IMR-90 (cell line): ENCODE results near the gene TSPAN1. TPM values are rescaled to one million over a fixed set of nuclear protein-coding genes. Genes with fewer than 3 reads are reported as not detected.

Experiments used
- ATAC-seq: fragments of 200-7000 bp; cut with Tn5 transposase; 2 replicates; pipeline ENCODE4 v1.9.1; 2020; ENCODE audit warnings: low read depth, mild to moderate bottlenecking, moderate library complexity
- BruUV-seq: library from RNA; stranded (reverse); fragments of 400-500 nt; replicated peaks from 2 replicates; lab custom pipeline; 2021; lab: Mats Ljungman, UMichigan
- CTCF ChIA-PET: fragments of 300-600 bp; formaldehyde crosslinking; extraction: SDS; loops from one replicate; lab custom pipeline; 2021; ENCODE audit warnings: antibody characterized with exemption; lab: Yijun Ruan, JAX
- POLR2A ChIA-PET: fragments of 300-600 bp; sonication (Branson Sonifier 250); formaldehyde crosslinking; loops from one replicate; lab custom pipeline; 2022; ENCODE audit warnings: antibody characterized with exemption; ENCODE audit not compliant: unreplicated experiment; lab: Charles Lee
- DNase-seq: peaks from one replicate; pipeline ENCODE4 v3.0.0; 2013
- H2AFZ ChIP-seq: replicated peaks from 2 replicates; pipeline ENCODE3; 2013; ENCODE audit warnings: low read length, mild to moderate bottlenecking; ENCODE audit not compliant: poor library complexity
- H2AK5ac ChIP-seq: 2 replicates; pipeline ENCODE4 v1.6.1; 2013; ENCODE audit warnings: low read depth, low read length, inconsistent platforms
- H2AK9ac ChIP-seq: replicated peaks from 2 replicates; pipeline ENCODE3; 2013; ENCODE audit warnings: mild to moderate bottlenecking, low read depth, low read length, moderate library complexity; ENCODE audit not compliant: poor library complexity
- H2BK120ac ChIP-seq: 2 replicates; pipeline ENCODE4 v1.6.1; 2013; ENCODE audit warnings: low read depth, low read length, inconsistent platforms
- H2BK15ac ChIP-seq: 3 replicates; pipeline ENCODE4 v1.6.1; 2013; ENCODE audit warnings: low read depth, low read length, inconsistent platforms
- H2BK20ac ChIP-seq: 2 replicates; pipeline ENCODE4 v1.6.1; 2013; ENCODE audit warnings: low read depth, mild to moderate bottlenecking, inconsistent platforms, low read length, moderate library complexity
- H2BK5ac ChIP-seq: 2 replicates; pipeline ENCODE4 v1.6.1; 2013; ENCODE audit warnings: mild to moderate bottlenecking, low read depth, low read length, inconsistent platforms; ENCODE audit not compliant: poor library complexity, severe bottlenecking
- H3K14ac ChIP-seq: replicated peaks from 2 replicates; pipeline ENCODE4 v1.6.1; 2013; ENCODE audit warnings: low read depth, low read length, inconsistent platforms
- H3K18ac ChIP-seq: 2 replicates; pipeline ENCODE4 v1.6.1; 2013; ENCODE audit warnings: low read depth, low read length, control low read depth
- H3K23ac ChIP-seq: 2 replicates; pipeline ENCODE4 v1.6.1; 2013; ENCODE audit warnings: low read depth, low read length, inconsistent platforms
- H3K27ac ChIP-seq: 2 replicates; pipeline ENCODE4 v1.5.1; 2013; ENCODE audit warnings: mild to moderate bottlenecking, control low read depth, low read length; ENCODE audit not compliant: insufficient read depth
- H3K27me3 ChIP-seq: 2 replicates; pipeline ENCODE4 v1.6.1; 2013; ENCODE audit warnings: low read length; ENCODE audit not compliant: control insufficient read depth, insufficient read depth
- H3K36me3 ChIP-seq: 2 replicates; pipeline ENCODE4 v1.6.1; 2013; ENCODE audit warnings: low read length, mixed read lengths; ENCODE audit not compliant: control insufficient read depth, insufficient read depth
- H3K4ac ChIP-seq: 2 replicates; pipeline ENCODE4 v1.6.1; 2013; ENCODE audit warnings: low read depth, low read length, inconsistent platforms
- H3K4me1 ChIP-seq: 2 replicates; pipeline ENCODE4 v1.6.1; 2013; ENCODE audit warnings: low read length, mixed read lengths; ENCODE audit not compliant: control insufficient read depth, insufficient read depth
- H3K4me2 ChIP-seq: 2 replicates; pipeline ENCODE4 v1.6.1; 2013; ENCODE audit warnings: low read depth, mild to moderate bottlenecking, control low read depth, low read length, moderate library complexity
- H3K4me3 ChIP-seq: 2 replicates; pipeline ENCODE4 v1.5.1; 2013; ENCODE audit warnings: low read depth, mild to moderate bottlenecking, control low read depth, low read length, moderate library complexity; ENCODE audit not compliant: insufficient read depth
- H3K56ac ChIP-seq: 2 replicates; pipeline ENCODE4 v1.6.1; 2013; ENCODE audit warnings: low read length, inconsistent platforms; ENCODE audit not compliant: insufficient read depth; ENCODE audit errors: extremely low read depth
- H3K79me1 ChIP-seq, 2 experiments: 2 replicates each; pipeline ENCODE4 v1.6.1; 2013; ENCODE audit warnings: low read length in 2 of 2, inconsistent platforms in 1 of 2, low read depth in 1 of 2
- H3K9ac ChIP-seq: 2 replicates; pipeline ENCODE4 v1.6.1; 2013; ENCODE audit warnings: low read depth, low read length, control low read depth
- H3K9me1 ChIP-seq: 2 replicates; pipeline ENCODE4 v1.6.1; 2013; ENCODE audit warnings: low read length, inconsistent platforms; ENCODE audit not compliant: insufficient read depth
- H3K9me3 ChIP-seq: 2 replicates; pipeline ENCODE4 v1.6.1; 2013; ENCODE audit warnings: low read length; ENCODE audit not compliant: control insufficient read depth, insufficient read depth
- H4K20me1 ChIP-seq: 2 replicates; pipeline ENCODE4 v1.6.1; 2013; ENCODE audit warnings: low read length, inconsistent platforms; ENCODE audit not compliant: insufficient read depth
- H4K5ac ChIP-seq: 2 replicates; pipeline ENCODE4 v1.6.1; 2013; ENCODE audit warnings: mild to moderate bottlenecking, low read depth, low read length, control low read depth
- H4K8ac ChIP-seq, 2 experiments: 2 replicates each; pipeline ENCODE4 v1.6.1; 2013; ENCODE audit warnings: low read depth in 2 of 2, low read length in 2 of 2, control low read depth in 1 of 2, inconsistent platforms in 1 of 2
- H4K91ac ChIP-seq: 2 replicates; pipeline ENCODE4 v1.6.1; 2013; ENCODE audit warnings: low read depth, low read length, inconsistent platforms; ENCODE audit not compliant: insufficient read depth
- BHLHE40 ChIP-seq: fragments of 150-350 bp; IDR thresholded peaks from 2 replicates; pipeline ENCODE4 v1.6.1; 2016; ENCODE audit warnings: mild to moderate bottlenecking, low read depth, low read length
- CEBPB ChIP-seq: IDR thresholded peaks from 2 replicates; pipeline ENCODE4 v1.6.1; 2012; ENCODE audit warnings: low read depth, low read length, improper control_type of control experiment
- CHD1 ChIP-seq: IDR thresholded peaks from 2 replicates; pipeline ENCODE4 v1.6.1; 2012; ENCODE audit warnings: low read depth, low read length, improper control_type of control experiment
- FOS ChIP-seq: fragments of 150-350 bp; IDR thresholded peaks from 2 replicates; pipeline ENCODE4 v1.6.1; 2016; ENCODE audit warnings: low read depth, low read length
- MAFK ChIP-seq: IDR thresholded peaks from 2 replicates; pipeline ENCODE4 v1.6.1; 2012; ENCODE audit warnings: low read depth, low read length, improper control_type of control experiment
- MAZ ChIP-seq: IDR thresholded peaks from 2 replicates; pipeline ENCODE4 v1.6.1; 2012; ENCODE audit warnings: low read depth, mild to moderate bottlenecking, low read length, improper control_type of control experiment, moderate library complexity, borderline replicate concordance
- MXI1 ChIP-seq: IDR thresholded peaks from 2 replicates; pipeline ENCODE4 v1.6.1; 2012; ENCODE audit warnings: low read depth, mild to moderate bottlenecking, low read length, moderate library complexity, borderline replicate concordance
- NFE2L2 ChIP-seq: fragments of 150-350 bp; IDR thresholded peaks from 2 replicates; pipeline ENCODE4 v1.6.1; 2016; ENCODE audit warnings: low read depth, mild to moderate bottlenecking, low read length
- POLR2A ChIP-seq: IDR thresholded peaks from 2 replicates; pipeline ENCODE4 v1.6.1; 2012; ENCODE audit warnings: mild to moderate bottlenecking, low read depth, low read length
- RAD21 ChIP-seq: IDR thresholded peaks from 2 replicates; pipeline ENCODE4 v1.6.1; 2012; ENCODE audit warnings: low read length, improper control_type of control experiment
- RCOR1 ChIP-seq: IDR thresholded peaks from 2 replicates; pipeline ENCODE4 v1.6.1; 2012; ENCODE audit warnings: mild to moderate bottlenecking, low read length, improper control_type of control experiment; ENCODE audit not compliant: insufficient replicate concordance
- RFX5 ChIP-seq: IDR thresholded peaks from 2 replicates; pipeline ENCODE4 v1.8.0; 2012; ENCODE audit warnings: low read depth, mild to moderate bottlenecking, low read length, moderate library complexity
- SMC3 ChIP-seq: fragments of 150-350 bp; IDR thresholded peaks from 2 replicates; pipeline ENCODE4 v1.6.1; 2016; ENCODE audit warnings: low read depth, mild to moderate bottlenecking, antibody characterized with exemption, low read length, moderate library complexity
- USF2 ChIP-seq: fragments of 150-350 bp; IDR thresholded peaks from 2 replicates; pipeline ENCODE4 v1.6.1; 2017; ENCODE audit warnings: mild to moderate bottlenecking, antibody characterized with exemption, low read length, low read depth
- WGBS, 2 experiments: methylation state at CpG; one replicate each; pipeline versions ENCODE4 v1.1.5 to v1.1.7; 2013; ENCODE audit warnings: missing lambda C conversion rate in 2 of 2; ENCODE audit not compliant: insufficient read length in 1 of 2; ENCODE audit errors: extremely low coverage in 2 of 2; 5-methylcytosine and 5-hydroxymethylcytosine counted together
- dilution Hi-C: fragments of 300-500 bp; cut with HindIII; formaldehyde crosslinking; loops from one replicate; pipeline ENCODE4 v1.14.3; 2018; ENCODE audit warnings: low sequenced_read_pairs; ENCODE audit not compliant: unreplicated experiment
- in situ Hi-C: fragments of 300-500 bp; cut with MboI; formaldehyde crosslinking; loops from 3 replicates; pipeline ENCODE4 v1.14.3; 2019; ENCODE audit warnings: low sequenced_read_pairs, inconsistent platforms, mixed read lengths
- intact Hi-C: fragments of 100-400 bp; cut with micrococcal nuclease; formaldehyde crosslinking; loops from 2 replicates; pipeline ENCODE4 v1.10.0; 2022
- polyA plus RNA-seq, 3 experiments: library from polyadenylated mRNA; depleted of rRNA; stranded (reverse); fragments of >200 nt; gene quantifications; 2 replicates each; pipeline ENCODE4 v1.2.3, GENCODE V29; 2012; ENCODE audit warnings: low replicate concordance in 1 of 3
- total RNA-seq: library from RNA; depleted of rRNA; stranded (reverse); fragments of >200 nt; gene quantifications from 2 replicates; pipeline ENCODE4 v1.2.3, GENCODE V29; 2012
- TF ChIP-seq, protein P1 (sequence below): conservative IDR thresholded peaks from 2 replicates; pipeline ENCODE4 v1.5.1; 2012; ENCODE audit warnings: mild to moderate bottlenecking, low read depth, low read length, improper control_type of control experiment
- TF ChIP-seq, protein P2 (sequence below): fragments of 150-350 bp; IDR thresholded peaks from 2 replicates; pipeline ENCODE4 v1.6.1; 2016; ENCODE audit warnings: low read depth, mild to moderate bottlenecking, low read length, moderate library complexity, borderline replicate concordance

The TSPAN1 gene
- total and polyA plus RNA-seq, 2 of the 4 experiments (the other 2 are of a cell fraction), result 0.18 to 0.82 TPM

DNA sequence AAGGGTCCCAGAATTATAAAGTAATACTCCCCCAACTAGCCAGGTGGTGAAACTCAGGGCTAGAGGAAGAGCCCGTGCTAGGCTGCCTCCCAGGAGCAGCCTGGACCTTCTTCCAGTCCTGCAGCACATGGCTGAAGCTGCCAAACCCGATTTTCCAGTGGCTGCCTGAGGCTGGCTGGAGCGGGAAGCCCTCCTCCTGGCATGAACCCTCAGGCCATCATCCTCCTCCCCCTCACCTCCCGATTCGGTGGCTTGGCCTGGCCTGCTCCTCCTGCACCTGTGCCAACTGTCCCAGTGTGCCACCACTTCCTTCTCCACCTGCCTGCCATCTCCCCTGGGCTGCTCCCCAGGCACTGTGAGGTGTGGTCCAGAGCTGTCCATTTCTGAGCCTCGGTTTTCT is 3.0 kb upstream of the TSPAN1 start:
- H2AFZ ChIP-seq, result no peak overlapping the region
- CTCF ChIA-PET, result no interaction called here
- WGBS, 2 experiments, result 29% methylated on average over 1 of the region's 6 CpGs; no CpG with 5 or more reads in 1 of the 2 experiments

More for the DNA sequence above, 3.0 kb upstream of the TSPAN1 start:
- H3K36me3 ChIP-seq, result no peaks in the 10 kb centered on the region
- dilution Hi-C loops (no loop called here), intact Hi-C loops (no loop called here), in situ Hi-C loops (no loop called here)
- no peak overlapping the region for H4K91ac ChIP-seq
- H3K18ac ChIP-seq, result no peak overlapping the region
- H2BK120ac ChIP-seq, result no peak overlapping the region
- no peak overlapping the region for H3K4ac ChIP-seq
- H3K14ac ChIP-seq, result no peak overlapping the region
- TF ChIP-seq USF2, result no peak
- TF ChIP-seq FOS, result no peak
- no peak for TF ChIP-seq RAD21
- no peak for TF ChIP-seq CHD1
- TF ChIP-seq BHLHE40, result no peak
- no peak for TF ChIP-seq NFE2L2
- no peak for TF ChIP-seq POLR2A
- no peak for TF ChIP-seq MXI1
- TF ChIP-seq, protein P1, sequence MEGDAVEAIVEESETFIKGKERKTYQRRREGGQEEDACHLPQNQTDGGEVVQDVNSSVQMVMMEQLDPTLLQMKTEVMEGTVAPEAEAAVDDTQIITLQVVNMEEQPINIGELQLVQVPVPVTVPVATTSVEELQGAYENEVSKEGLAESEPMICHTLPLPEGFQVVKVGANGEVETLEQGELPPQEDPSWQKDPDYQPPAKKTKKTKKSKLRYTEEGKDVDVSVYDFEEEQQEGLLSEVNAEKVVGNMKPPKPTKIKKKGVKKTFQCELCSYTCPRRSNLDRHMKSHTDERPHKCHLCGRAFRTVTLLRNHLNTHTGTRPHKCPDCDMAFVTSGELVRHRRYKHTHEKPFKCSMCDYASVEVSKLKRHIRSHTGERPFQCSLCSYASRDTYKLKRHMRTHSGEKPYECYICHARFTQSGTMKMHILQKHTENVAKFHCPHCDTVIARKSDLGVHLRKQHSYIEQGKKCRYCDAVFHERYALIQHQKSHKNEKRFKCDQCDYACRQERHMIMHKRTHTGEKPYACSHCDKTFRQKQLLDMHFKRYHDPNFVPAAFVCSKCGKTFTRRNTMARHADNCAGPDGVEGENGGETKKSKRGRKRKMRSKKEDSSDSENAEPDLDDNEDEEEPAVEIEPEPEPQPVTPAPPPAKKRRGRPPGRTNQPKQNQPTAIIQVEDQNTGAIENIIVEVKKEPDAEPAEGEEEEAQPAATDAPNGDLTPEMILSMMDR, result no peak
- TF ChIP-seq, protein P2, sequence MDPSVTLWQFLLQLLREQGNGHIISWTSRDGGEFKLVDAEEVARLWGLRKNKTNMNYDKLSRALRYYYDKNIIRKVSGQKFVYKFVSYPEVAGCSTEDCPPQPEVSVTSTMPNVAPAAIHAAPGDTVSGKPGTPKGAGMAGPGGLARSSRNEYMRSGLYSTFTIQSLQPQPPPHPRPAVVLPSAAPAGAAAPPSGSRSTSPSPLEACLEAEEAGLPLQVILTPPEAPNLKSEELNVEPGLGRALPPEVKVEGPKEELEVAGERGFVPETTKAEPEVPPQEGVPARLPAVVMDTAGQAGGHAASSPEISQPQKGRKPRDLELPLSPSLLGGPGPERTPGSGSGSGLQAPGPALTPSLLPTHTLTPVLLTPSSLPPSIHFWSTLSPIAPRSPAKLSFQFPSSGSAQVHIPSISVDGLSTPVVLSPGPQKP, result no peak
- no peak for TF ChIP-seq RFX5
- no peak for TF ChIP-seq MAFK
- no peak for TF ChIP-seq RCOR1
- TF ChIP-seq CEBPB, result no peak
- TF ChIP-seq SMC3, result no peak
- no peak for TF ChIP-seq MAZ
- H2BK15ac ChIP-seq, result no peak overlapping the region
- peaks cover 27% of the 10 kb centered on the region for H3K27me3 ChIP-seq
- H2BK20ac ChIP-seq, result no peak overlapping the region
- DNase-seq (no peak), ATAC-seq (no peak)
- H3K23ac ChIP-seq, result no peak overlapping the region
- peaks cover 9% of the 10 kb centered on the region for H3K9me1 ChIP-seq
- no peak overlapping the region for H2AK9ac ChIP-seq
- no peak overlapping the region for H4K5ac ChIP-seq
- H3K79me1 ChIP-seq, result no peaks in the 10 kb centered on the region
- no peak overlapping the region for H3K27ac ChIP-seq
- H2BK5ac ChIP-seq, result no peak overlapping the region
- no peak overlapping the region for H3K4me2 ChIP-seq
- H2AK5ac ChIP-seq, result no peak overlapping the region
- BruUV-seq, result no TSS peak
- H3K4me3 ChIP-seq, result no peak overlapping the region
- POLR2A ChIA-PET, result no interaction called here
- H3K4me1 ChIP-seq, result peaks cover 5% of the 10 kb centered on the region
- H3K9me3 ChIP-seq, result no peaks in the 10 kb centered on the region
- no peak overlapping the region for H4K8ac ChIP-seq
- no peak overlapping the region for H3K56ac ChIP-seq
- H3K9ac ChIP-seq, result no peak overlapping the region
- H4K20me1 ChIP-seq, result no peaks in the 10 kb centered on the region
